Measurements from ENCODE around the gene MFNG.

The MFNG gene

DNA sequence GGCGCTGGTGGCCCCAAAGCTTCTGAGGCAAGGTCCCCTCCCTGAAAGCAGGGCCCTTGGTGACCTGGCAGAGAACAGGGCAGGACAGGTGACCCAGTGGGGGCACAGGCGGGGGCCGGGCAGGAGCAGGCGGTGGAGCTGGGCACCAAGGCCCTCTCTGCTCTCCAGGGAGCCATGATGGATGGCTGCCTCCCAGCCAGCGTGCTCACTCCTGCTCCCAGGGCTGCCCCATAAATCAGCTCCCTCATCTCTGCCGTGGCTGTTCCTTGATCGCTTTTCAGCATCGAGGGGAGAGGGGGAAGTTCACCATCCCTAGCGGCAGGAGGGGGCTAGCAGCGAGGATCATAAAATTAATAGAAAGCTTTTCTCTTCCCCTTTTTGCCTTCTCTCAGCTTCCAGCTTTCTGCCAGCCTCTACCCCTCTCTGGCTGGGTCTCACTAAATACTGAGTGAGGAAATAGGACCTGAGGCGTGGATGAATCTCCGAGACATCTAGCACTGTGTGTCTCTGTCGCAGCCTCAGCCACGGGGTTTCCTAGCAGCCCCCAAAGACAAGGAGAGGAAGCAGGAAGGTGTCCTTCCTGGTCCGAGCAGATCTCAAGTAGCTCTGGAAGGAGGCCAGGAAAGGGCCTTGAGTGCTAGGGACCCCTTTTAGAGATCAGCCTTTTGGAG, 36.7 kb downstream of the MFNG start:
- no peak for DNase-seq

- no peak for DNase-seq
Measured at GRCh38 chr22:37448516-37449127, 37.6 kb downstream of the MFNG start.

DNA sequence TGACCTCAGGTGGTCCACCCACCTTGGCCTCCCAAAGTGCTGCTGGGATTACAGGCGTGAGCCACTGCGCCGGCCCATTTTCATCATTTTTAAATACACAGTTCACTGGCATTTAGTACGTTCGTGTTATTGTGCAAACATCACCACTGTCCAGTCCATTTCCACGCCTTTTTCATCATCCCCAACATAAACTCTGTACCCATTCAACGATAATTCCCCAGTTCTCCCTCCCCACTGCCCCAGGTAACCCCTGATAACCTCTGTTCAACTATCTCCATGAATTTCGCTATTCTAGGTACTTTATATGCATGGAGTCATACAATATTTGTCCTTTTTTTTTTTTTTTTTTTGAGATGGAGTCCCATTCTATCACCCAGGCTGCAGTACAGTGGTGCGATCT, 40.7 kb downstream of the MFNG start:
- DNase-seq, result no peak

- no peak for DNase-seq
Measured at GRCh38 chr22:37443977-37444376, 42.2 kb downstream of the MFNG start.

- DNase-seq, result no peak
Measured at GRCh38 chr22:37443086-37443485, 43.1 kb downstream of the MFNG start.

GRCh38 chr22:37442537-37442936, 43.6 kb downstream of the MFNG start:
- DNase-seq, result no peak

DNA sequence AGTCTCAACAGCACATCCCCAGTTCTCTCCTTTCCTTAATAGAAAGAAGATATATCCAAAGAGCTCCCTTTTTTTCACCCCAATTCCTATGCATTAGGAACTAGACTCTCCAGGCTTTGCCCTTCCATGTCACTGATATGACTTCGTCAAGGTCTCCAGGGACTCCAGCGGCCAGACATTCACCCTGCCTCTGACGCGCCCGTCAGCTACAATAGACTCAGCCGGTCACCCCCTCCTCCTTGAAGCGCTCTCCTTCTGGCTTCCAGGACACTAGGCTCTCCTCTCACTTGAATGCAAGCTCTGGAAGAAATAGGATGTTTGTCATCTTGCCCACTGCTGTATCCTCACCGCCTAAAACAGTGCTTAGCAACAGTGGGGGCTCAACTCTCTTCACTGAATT, 44.0 kb downstream of the MFNG start:
- no peak for DNase-seq

- DNase-seq, result no peak
Measured at GRCh38 chr22:37440875-37441274, 45.3 kb downstream of the MFNG start.

- DNase-seq, result no peak
Measured at GRCh38 chr22:37439347-37439746, 46.8 kb downstream of the MFNG start.

DNA sequence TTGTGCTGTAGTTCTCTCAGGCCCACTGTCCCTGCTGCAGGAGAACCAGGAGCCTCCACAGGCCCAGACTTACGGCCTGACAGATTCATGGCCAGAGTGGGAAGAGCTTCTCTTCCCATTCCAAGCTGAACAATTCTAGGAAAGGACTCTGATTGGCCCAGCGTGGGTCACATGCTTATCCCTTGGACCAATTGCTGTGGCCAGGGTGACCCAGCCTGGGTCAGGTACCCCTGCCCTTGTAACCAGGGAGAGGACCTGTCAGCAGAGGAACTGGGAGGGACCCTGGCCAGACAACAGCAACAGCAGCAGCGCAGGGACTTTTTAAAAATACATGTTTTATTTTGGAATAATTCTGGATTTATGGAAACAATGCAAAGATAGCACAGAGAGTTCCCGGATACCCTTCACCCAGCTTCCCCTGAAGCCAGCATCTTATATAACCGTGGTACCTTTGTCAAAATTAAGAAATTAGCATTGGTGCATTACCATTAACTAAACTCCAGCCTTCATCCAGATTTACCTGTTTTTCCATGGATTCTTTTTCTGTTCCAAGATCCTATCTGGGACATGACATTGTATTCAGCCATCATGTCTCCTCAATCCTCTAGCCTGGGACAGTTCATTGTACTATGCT, 50.1 kb downstream of the MFNG start:
- DNase-seq, result no peak

- no peak for DNase-seq
Measured at GRCh38 chr22:37433786-37434185, 52.4 kb downstream of the MFNG start.

DNA sequence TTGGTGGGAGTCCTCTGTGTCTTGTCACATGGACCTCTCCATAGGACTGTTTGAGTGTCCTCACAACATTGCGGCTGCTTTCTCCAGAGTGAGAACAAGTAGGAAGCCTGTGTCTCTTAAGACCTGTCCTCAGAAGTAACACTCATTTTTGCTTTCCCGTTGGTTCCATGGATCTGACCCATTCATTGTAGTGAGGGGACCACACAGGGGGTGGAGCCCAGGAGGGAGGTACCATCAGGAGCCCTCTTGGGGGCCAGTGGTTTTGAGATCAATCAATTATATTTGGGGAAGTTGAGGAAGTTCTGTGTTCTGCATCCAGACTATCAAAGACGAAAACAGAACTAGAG, 53.5 kb downstream of the MFNG start:
- no peak for DNase-seq

- no peak for DNase-seq
Measured at GRCh38 chr22:37431801-37432707, 54.1 kb downstream of the MFNG start.

- DNase-seq, result no peak
Measured at GRCh38 chr22:37431366-37431765, 54.8 kb downstream of the MFNG start.

GRCh38 chr22:37430941-37431340, 55.2 kb downstream of the MFNG start:
- no peak for DNase-seq

DNA sequence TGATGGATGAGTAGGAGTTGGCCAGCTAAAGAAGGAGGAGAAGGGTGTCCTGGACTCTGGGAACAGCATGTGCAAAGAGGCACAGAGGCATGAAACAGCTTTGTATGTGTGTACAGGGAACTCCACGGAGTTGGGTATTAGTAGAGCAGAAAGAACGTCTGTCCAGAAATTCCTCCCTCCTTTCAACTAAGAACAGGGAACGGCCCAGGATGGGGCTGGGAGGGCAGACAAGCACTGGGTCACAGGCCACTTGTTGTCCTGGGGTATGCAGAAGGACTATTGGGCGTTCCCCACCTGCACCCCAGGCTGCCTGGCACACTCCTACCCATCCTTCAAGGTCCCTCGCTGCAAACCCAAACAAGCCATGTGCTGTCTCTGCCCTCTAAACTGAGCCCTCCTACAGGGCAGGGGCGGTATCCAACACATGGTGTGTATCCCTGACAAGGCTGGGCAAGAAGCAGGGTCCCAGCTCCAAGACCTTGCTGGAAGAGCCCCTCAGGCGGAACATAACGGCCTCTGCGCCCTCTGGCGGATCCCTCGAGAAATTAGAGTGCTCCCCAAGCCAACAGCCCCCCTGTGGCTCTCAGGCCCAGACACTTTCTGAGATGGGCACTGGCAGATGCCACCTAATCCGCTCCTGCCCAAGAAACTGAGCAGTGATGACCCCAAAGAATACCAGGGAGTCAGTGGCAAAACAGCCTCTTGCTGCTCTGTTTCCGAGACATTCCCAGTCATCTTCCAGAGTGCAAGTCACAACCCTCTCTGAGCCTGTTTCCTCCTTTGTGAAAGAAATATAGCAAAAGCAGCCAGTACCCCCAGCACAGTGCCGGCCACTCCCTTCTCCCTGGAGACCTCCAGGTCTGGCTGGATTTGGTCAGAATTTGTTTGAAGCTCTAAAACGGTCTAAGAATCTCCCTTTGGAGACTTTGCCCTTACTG, 57.3 kb downstream of the MFNG start:
- DNase-seq, result peak in 8 of 56 donors; percentile 6 to 55 (median 26)

DNA sequence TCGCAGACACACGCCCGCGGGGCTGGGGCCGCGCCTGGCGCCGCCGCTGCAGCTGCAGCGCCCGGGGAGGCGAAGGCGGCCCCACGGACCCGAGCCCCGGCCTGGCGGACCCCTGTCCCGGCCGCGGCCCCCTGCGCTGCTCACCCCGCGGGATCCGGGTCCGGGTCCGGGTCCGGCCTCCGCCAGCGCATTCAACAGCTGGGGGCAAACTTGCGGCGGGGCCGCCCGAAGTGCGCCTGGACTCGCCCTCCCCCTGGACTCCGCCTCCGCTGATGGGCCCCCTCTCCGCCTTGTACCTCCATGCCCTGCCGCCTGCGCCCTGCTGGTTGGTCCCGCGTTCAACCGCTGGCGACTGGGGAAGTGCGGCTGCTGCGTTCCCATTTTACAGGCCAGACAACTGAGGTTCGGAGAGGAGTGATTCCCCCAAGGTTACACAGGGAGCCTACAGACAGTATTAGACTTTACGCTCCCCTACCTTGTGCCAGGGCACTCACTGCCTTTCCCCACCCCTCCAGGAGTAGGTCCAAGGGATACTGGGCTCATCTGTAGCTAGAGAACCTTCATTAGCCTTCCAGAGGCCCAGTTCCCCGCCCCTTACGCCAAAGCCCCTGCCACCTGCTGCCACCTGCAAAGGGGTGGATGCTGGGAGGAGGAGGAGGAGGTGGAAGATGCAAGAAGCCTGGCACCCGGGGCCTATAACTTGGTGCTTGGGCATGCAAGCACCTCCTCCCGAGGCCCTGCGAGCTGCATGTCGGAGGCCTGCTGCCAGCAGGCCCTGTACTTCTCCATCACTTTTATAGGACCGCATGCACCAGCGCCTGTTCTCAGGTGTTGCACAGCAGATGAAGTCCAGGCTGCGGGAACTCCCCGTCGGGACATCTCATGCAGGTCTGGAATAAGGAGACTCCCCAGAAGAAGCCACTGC, 58.2 kb downstream of the MFNG start:
- no peak for DNase-seq

DNA sequence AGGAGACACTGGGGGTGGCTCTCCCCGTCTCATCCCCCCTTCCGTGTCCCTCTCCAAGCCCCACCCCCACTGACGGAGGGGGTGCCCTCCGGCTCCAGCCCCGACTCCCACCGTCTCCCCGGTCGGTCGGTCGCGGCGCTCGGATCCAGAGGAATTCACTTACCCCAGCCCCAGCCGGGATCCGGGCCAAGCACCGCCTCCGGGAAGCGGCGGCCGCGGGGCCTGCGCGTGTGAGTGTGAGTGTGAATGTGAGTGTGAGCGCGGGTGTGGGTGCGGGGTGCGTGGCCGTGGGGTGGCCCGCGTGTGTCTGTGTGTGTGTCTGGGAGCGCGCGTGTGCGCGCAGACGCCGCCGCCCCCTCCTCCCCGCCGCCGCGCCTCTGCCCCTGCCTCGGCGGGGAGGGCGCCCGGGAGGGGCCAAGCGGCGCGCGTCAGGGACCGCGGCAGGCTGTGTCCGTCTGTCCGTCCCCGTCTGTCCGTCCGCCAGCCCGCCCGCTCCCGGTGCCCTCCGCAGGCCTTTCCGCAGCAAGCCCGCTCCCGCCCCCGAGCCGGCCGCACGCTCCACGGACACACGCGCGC, 59.0 kb downstream of the MFNG start, which contains the start of gene ELFN2:
TSS of gene ELFN2 (minus strand) at position 345 of the 576 bp plus-strand sequence. CDS start 51,945 bp downstream, outside the sequence.
- DNase-seq, result peak in 9 of 56 donors; percentile 18 to 62 (median 29)

GRCh38 chr22:37426706-37427134, 59.5 kb downstream of the MFNG start:
- DNase-seq, result peak in 1 of 56 donors; percentile 41
